DLD1 (cell line): ENCODE measurements around the gene FBXO24.

Experiments used
- in situ Hi-C: cut with HindIII; loops from 2 replicates; pipeline ENCODE4 v1.10.0; 2017; ENCODE audit warnings: low sequenced_read_pairs

The FBXO24 gene

DNA sequence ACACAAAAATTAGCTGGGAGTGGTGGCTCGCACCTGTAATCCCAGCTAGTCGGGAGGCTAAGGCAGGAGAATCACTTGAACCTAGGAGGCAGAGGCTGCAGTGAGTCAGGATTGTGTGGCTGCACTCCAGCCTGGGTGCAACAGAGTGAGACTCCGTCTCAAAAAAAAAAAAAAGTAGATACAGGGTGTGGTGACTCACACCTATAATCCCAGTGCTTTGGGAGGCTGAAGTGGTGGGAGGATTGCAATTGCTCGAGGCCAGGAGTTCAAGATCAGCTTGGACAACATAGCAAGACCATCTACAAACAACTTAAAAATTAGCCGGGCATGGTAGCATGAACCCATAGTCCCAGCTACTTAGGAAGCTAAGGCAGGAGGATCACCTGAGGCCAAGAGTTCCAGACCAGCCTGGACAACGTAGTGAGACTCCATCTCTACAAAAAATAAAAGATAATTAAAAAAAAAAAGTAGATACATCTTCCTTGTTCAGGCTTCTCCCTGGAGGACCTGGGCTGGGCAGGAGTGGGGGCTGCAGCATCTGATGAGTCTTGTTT, 28.3 kb downstream of the FBXO24 start:
- in situ Hi-C loops, result no loop called here

DNA sequence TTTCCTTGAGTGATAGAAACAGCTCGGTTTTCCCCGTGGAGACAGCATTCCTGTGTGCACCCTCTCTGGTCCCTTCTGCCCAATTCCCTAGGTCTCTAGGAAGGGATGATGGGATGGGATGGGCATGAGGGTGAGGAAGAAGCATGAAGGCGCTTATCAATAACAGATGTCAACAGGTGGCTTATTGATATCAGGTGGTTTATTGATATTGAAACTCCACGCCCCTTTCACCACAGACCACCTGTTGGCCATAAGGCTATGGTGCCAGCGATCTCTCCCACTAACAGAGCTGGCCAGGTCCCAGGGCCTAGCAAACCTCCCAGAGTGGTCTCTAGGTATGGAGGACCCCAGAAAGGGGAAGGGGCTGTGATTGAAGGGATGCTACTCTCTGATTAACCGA, 34.1 kb downstream of the FBXO24 start:
- in situ Hi-C loops, result no loop called here

DNA sequence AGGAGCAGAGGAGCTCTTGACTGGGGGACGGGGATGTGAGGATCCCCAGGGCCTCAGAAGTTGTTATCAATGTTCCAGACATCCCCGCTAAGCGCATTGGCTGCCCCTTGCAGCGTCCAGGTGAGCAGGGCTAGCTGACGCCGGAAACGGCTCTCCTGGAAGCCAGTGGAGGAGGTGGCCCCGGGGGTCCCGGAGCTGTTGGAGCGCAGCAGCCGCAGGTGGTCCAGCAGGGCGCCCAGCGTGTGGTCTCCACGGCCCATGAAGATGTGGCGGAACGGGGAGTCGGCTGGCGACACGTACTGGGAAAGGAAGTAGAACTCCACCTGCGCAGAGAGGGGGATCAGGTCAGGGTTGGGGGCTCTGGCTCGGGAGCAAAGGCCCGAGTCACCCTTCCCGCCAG, 34.7 kb downstream of the FBXO24 start:
- in situ Hi-C loops, result no loop called here

GRCh38 chr7:100621554-100621953, 35.4 kb downstream of the FBXO24 start:
- in situ Hi-C loops, result no loop called here

GRCh38 chr7:100623951-100624824, 38.1 kb downstream of the FBXO24 start:
- in situ Hi-C loops, result no loop called here

DNA sequence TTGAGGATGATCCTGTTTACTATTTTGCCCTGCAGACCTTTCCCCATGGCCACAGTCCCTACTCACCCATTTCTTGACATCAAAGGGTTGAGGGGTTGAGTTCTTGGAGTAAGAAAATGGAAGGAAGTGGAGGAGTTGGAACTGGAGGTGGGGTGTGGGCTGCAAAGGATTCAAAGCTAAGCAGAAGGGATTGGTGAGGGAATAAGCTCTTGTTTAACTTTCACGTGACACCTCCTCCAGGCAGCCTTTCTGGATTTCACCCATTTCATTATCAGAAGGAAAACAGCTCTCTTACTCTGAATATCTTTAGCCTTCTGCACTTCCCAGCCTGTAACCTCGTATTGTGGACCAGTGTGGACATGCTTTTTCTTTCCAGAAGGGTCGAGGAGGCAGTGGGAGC, 39.9 kb downstream of the FBXO24 start:
- in situ Hi-C loops, result no loop called here

DNA sequence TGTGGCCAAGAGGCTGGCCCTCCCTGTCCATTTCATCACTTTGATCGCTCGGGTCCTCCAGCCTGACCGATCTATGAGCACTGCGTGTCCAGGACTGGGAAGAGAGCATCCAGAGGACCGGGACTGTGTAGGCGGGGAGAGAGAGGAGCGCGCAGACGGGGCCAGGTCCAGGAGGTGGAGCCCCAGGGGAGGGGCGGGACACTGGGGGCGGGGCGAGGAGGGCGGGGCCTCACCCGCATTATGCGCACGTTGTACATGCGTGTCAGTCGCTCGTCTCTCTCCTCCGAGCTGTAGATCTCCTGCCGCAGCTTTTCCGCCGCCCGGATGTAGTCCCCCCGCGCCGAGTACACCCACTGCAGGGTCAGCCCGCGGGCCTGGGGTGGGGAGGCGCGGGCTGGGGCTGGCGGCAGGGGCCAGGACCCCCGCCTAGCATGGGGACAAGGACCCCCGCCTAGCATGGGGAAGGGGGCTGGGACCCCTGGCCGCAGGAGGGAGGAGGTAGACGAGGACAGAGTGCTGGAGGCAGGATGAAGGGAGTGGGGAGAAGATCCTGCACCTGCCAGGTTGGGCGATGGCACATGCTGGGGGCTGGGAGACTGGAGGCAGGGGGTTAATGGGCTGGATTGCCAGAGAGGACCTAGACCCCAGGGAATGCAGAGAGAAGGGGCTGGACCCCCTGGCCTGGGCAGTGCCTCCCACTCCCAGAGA, 40.6 kb downstream of the FBXO24 start:
- in situ Hi-C loops, result no loop called here

DNA sequence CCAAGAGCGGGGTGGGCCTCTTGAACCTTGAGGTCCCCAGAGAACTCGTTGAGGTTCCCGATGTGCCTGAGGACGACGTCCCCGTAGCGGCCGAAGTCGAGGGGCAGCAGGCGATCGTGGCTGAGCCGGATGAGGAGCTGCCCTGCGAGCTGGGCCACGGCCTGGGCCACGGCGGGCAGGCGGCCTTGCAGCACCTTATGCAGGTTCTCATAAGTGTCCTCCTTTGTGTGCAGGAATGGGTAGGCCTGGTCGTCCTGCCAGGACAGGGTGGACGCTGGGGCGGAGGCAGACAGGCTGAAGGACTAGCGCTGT, 41.1 kb downstream of the FBXO24 start:
- in situ Hi-C loops, result no loop called here

- in situ Hi-C loops, result no loop called here
Measured at GRCh38 chr7:100629117-100629716, 43.1 kb downstream of the FBXO24 start.

GRCh38 chr7:100630066-100630465, 43.9 kb downstream of the FBXO24 start:
- in situ Hi-C loops, result no loop called here

DNA sequence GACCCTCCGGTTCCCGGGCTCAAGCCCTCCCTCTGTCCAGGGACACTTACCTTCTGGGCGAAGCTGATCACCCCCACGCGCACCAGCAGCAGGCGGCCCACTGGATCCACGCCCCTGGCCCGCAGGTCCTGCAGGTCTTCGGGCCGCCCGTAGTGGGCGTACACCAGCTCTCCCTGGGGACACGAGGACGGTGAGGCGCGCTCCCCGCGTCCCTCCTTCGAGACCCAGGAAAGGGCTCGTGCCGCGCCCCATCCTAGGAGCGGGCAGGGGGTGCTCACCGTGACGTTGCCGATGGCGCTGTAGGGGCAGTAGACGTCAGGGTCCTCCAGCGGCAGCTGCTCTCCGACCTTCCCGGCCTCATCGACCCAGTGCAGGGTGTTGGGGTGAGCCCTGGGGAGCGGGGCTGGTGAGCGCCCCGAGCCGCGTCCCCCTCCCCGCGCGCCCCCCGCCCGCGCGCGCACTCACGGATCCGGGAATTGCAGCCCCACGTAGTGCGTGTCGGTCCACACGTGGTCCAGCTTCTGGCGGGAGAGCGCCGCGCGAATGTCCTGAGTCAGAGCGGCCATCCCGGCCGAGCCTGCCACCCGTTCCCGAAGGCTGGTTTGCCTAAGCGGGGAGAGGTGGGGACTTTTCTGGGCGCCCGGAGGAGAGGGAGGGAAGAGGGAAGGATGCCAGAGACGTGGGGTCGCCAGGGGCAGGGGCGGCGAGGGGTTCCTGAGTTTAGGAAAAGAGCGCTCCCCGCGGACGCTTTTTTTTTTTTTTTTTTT, 47.0 kb downstream of the FBXO24 start:
- in situ Hi-C loops, result no loop called here

DNA sequence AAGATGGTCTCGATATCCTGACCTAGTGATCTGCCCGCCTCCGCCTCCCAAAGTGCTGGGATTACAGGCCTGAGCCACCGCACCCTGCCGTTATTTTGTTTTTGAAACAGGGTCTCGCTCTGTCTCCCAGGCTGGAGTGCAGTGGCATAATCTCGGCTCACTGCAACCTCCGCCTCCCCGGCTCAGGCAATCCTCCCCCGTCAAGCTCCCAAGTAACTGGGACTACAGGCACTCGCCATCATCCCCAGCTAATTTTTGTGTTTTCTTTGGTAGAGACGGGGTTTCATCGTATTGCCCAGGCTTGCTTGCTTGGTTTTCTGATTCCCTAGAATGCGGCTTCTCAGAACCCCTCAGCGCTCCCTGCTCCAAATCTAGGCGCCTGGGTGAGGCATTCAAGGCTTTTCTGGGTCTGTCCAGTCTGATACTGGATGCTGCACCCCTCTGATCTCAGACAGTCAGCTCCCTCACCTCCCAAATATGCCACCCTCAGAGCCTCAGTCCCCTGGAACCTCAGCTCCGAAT, 53.9 kb downstream of the FBXO24 start:
- in situ Hi-C loops, result no loop called here

DNA sequence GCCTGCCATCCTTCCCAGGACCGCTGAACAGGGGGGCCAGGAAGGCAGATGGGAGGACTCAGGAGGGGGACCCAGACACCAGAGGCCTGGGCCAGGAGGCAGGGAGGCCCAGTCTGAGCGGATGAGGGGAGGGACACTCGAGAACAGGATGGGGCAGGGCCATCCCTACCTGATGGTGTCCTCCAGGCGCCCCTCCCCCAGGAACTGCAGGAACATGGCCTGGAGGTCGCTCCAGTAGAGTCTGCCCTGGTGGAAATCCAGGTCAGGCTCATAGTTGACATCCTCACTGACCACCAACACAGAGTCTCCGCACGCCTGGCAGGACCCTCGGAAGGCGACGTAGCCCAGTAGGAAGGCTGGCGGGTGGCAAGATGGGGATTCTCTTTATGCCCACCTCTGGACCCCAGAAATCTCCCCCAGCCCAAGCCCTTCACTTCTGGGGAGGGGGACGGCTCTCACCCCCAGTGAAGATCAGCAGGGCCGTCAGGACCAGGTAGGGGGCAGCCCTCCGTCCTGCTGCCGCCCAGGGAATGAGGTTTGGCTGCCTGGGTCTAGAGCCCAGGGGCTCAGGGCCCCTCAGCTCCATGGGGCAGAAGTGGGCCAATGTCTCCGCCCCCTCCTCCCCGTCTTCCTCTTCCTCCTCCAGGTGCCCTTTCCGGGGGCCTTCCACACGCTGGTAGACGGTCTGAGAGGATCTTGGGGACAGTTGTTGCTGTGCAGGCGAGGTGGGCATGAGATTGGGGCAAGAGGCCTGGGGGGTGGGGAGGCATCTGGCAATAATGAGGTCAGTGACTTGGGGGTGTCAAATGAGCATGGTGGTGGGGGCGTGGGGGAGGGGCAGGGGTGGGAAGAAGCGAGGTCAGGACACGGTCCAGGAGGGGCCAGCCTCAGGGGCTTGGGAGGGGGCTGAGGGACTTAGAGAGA, 54.7 kb downstream of the FBXO24 start:
- in situ Hi-C loops, result no loop called here

GRCh38 chr7:100641463-100641859, 55.3 kb downstream of the FBXO24 start, which contains the start of gene TFR2:
Gene TFR2, minus strand, starts transcription at chr7:100641552. Its CDS starts 43 bp downstream, at chr7:100641509.
- in situ Hi-C loops, result no loop called here

- in situ Hi-C loops, result no loop called here
Measured at GRCh38 chr7:100641860-100642533, 55.9 kb downstream of the FBXO24 start.

- in situ Hi-C loops, result no loop called here
Measured at GRCh38 chr7:100642534-100642907, 56.4 kb downstream of the FBXO24 start.

- in situ Hi-C loops, result no loop called here
Measured at GRCh38 chr7:100649826-100650565, 63.9 kb downstream of the FBXO24 start.
